Measurements from ENCODE around the gene RERG. TPM values are rescaled to one million over a fixed set of nuclear protein-coding genes. Genes with fewer than 3 reads are reported as not detected.

RERG gene
- total and polyA plus RNA-seq, 3 donors from 2014 or later, result 14.9 to 27.2 (median 20.7) TPM

DNA sequence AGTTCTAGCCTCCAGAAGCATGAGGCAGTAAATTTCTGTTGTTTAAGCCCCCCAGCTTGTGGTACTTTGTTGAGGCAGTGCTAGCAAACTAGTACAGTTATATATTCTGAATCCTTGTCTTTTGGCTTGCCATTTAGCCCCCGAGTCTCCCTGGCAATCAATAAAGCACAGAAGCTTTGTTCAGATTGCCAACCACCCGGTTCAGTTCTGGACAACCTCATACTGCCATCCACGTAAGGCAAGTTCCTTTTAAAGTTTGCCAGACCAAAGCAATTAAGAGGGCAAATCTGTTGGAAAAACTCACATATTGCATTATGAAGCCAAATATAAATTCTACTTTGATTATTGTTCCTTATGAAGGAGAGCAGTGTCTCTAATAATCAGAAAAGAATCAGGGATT lies 67.1 kb downstream of the RERG start:
- H3K9me3 ChIP-seq, result no peaks in the 10 kb centered on the region
- peak overlapping the region in 1 of 2 donors; percentile 36 for H3K27ac ChIP-seq
- no peaks in the 10 kb centered on the region for H3K27me3 ChIP-seq
- intact Hi-C loops (cut with DNase I; ENCODE audit: low total_unique reads), result no loop called here
- 62 to 67% methylated on average over 3 of the region's 3 CpGs for WGBS, 2 donors
- TF ChIP-seq POLR2A (IDR thresholded peaks at IDR 0.05), result no peak
- no peak for TF ChIP-seq CTCF (IDR thresholded peaks at IDR 0.05)
- H3K4me3 ChIP-seq, result no peak overlapping the region
- no peaks in the 10 kb centered on the region for H3K36me3 ChIP-seq (ENCODE audit: low read depth, missing control alignments)
- peaks cover 11% of the 10 kb centered on the region for H3K4me1 ChIP-seq
- DNase-seq, result no peak

- H3K4me1 ChIP-seq, result peaks cover 15% of the 10 kb centered on the region
- intact Hi-C loops (cut with DNase I; ENCODE audit: low total_unique reads), result no loop called here
Observed at GRCh38 chr12:15152868-15153267, 68.3 kb downstream of the RERG start.

DNA sequence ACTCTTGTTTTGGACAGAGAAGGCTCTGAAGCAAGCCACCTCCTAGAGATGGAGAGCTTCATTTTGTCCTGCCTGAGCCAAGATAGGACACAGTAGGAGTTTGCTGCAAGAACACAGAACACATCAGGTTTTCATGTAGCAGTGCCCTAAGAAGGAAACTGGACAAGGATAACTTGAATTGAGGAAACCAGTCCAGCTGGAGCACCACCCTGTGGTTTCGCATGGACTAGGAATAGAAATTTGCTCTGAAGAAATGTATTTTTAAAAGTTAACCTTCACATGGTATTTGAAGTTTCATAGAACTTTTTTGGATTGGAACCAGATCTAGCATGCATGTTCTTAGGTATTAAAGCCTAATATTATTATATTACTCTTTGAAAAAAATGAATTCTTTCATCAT lies 68.8 kb downstream of the RERG start:
- Histone ChIP-seq H3K9me3 (no peaks in the 10 kb centered on the region), H3K4me3 (no peak overlapping the region), H3K27me3 (no peaks in the 10 kb centered on the region), H3K27ac (peak overlapping the region in 1 of 2 donors; percentile 36), H3K4me1 (peaks cover 19% of the 10 kb centered on the region), H3K36me3 (ENCODE audit: low read depth, missing control alignments) (no peaks in the 10 kb centered on the region)
- DNase-seq, result peak; percentile 50
- intact Hi-C loops (cut with DNase I; ENCODE audit: low total_unique reads), result no loop called here
- TF ChIP-seq CTCF (IDR thresholded peaks at IDR 0.05) (peak in 2 of 3 experiments; percentile 42 to 45), POLR2A (IDR thresholded peaks at IDR 0.05) (no peak)
- 34 to 53% methylated on average over 1 of the region's 1 CpG for WGBS, 2 donors

More at GRCh38 chr12:15152868-15153267, 68.3 kb downstream of the RERG start:
- H3K4me3 ChIP-seq, result no peak overlapping the region
- 60 to 72% methylated on average over 2 of the region's 2 CpGs for WGBS, 2 donors
- peak overlapping the region in 1 of 2 donors; percentile 36 for H3K27ac ChIP-seq
- no peak for DNase-seq
- no peaks in the 10 kb centered on the region for H3K9me3 ChIP-seq
- no peaks in the 10 kb centered on the region for H3K27me3 ChIP-seq
- H3K36me3 ChIP-seq (ENCODE audit: low read depth, missing control alignments), result no peaks in the 10 kb centered on the region
- TF ChIP-seq CTCF (IDR thresholded peaks at IDR 0.05) (no peak), POLR2A (IDR thresholded peaks at IDR 0.05) (no peak)

GRCh38 chr12:15151161-15152091 lies 69.8 kb downstream of the RERG start:
- DNase-seq, result peak; percentile 31

More at GRCh38 chr12:15151161-15152091, 69.8 kb downstream of the RERG start:
- peak overlapping the region in 1 of 2 donors; percentile 36 for H3K27ac ChIP-seq
- intact Hi-C loops (cut with DNase I; ENCODE audit: low total_unique reads), result no loop called here
- 54 to 57% methylated on average over 5 of the region's 5 CpGs for WGBS, 2 donors
- H3K27me3 ChIP-seq, result no peaks in the 10 kb centered on the region
- H3K9me3 ChIP-seq, result no peaks in the 10 kb centered on the region
- H3K4me1 ChIP-seq, result peaks cover 25% of the 10 kb centered on the region
- TF ChIP-seq POLR2A (IDR thresholded peaks at IDR 0.05), result no peak
- TF ChIP-seq CTCF (IDR thresholded peaks at IDR 0.05), result peak; percentile 54 to 65 (median 61)
- no peaks in the 10 kb centered on the region for H3K36me3 ChIP-seq (ENCODE audit: low read depth, missing control alignments)
- H3K4me3 ChIP-seq, result no peak overlapping the region
